Measurements from ENCODE around the gene LNX2. TPM values are rescaled to one million over a fixed set of nuclear protein-coding genes. Genes with fewer than 3 reads are reported as not detected.

Gene LNX2
- 6.0 and 9.3 TPM in 2 replicates for total RNA-seq (2014; rRNA removed; shearing (Covaris generic))

- DNase-seq (ENCODE audit: low read depth): peak; percentile 94
These were observed at the start of gene LNX2 for GRCh38 chr13:27620377-27621115. Gene LNX2, minus strand, starts transcription at chr13:27620529. Its CDS starts 38,826 bp downstream, at chr13:27581703.

- no peak for DNase-seq (ENCODE audit: low read depth)
These were observed 47.6 kb upstream of the LNX2 start for GRCh38 chr13:27667946-27668345.

- no peak for DNase-seq (ENCODE audit: low read depth)
These were observed 46.6 kb upstream of the LNX2 start for GRCh38 chr13:27666951-27667350.

- DNase-seq (ENCODE audit: low read depth): no peak
These were observed 45.4 kb upstream of the LNX2 start for GRCh38 chr13:27665761-27666160.

GRCh38 chr13:27665333-27665732, 45.0 kb upstream of the LNX2 start:
- DNase-seq (ENCODE audit: low read depth): no peak

GRCh38 chr13:27663947-27664346, 43.6 kb upstream of the LNX2 start:
- DNase-seq (ENCODE audit: low read depth): no peak

- no peak for DNase-seq (ENCODE audit: low read depth)
These were observed 42.6 kb upstream of the LNX2 start for GRCh38 chr13:27662738-27663470.

- DNase-seq (ENCODE audit: low read depth): no peak
These were observed 40.7 kb upstream of the LNX2 start for GRCh38 chr13:27661017-27661416.

GRCh38 chr13:27660511-27660910, 40.2 kb upstream of the LNX2 start:
- no peak for DNase-seq (ENCODE audit: low read depth)

GRCh38 chr13:27659145-27659865, 39.0 kb upstream of the LNX2 start:
- no peak for DNase-seq (ENCODE audit: low read depth)

- peak; percentile 3 for DNase-seq (ENCODE audit: low read depth)
These were observed 38.2 kb upstream of the LNX2 start for GRCh38 chr13:27658546-27658945.

GRCh38 chr13:27657724-27658123, 37.4 kb upstream of the LNX2 start:
- DNase-seq (ENCODE audit: low read depth): no peak

- DNase-seq (ENCODE audit: low read depth): no peak
These were observed 34.5 kb upstream of the LNX2 start for GRCh38 chr13:27654816-27655215.

GRCh38 chr13:27654059-27654458, 33.7 kb upstream of the LNX2 start:
- DNase-seq (ENCODE audit: low read depth): no peak

- DNase-seq (ENCODE audit: low read depth): no peak
These were observed 30.0 kb upstream of the LNX2 start for GRCh38 chr13:27650312-27650711.

- peak; percentile 48 for DNase-seq (ENCODE audit: low read depth)
These were observed 24.0 kb upstream of the LNX2 start for GRCh38 chr13:27644302-27644701.

GRCh38 chr13:27643334-27644132, 23.2 kb upstream of the LNX2 start:
- no peak for DNase-seq (ENCODE audit: low read depth)

GRCh38 chr13:27641711-27642502, 21.6 kb upstream of the LNX2 start:
- DNase-seq (ENCODE audit: low read depth): peak; percentile 3

GRCh38 chr13:27639186-27639585, 18.9 kb upstream of the LNX2 start:
- DNase-seq (ENCODE audit: low read depth): no peak

- DNase-seq (ENCODE audit: low read depth): peak; percentile 1
These were observed 18.2 kb upstream of the LNX2 start for GRCh38 chr13:27638521-27638920.

GRCh38 chr13:27638001-27638400, 17.7 kb upstream of the LNX2 start:
- DNase-seq (ENCODE audit: low read depth): no peak
